Stimulated activated CD8-positive, alpha-beta memory T cell treated with anti-CD3 and anti-CD28 coated beads, Interleukin-7, amount 100 ng/mL, for 24 hours (primary cell): Measurements from ENCODE around the gene FAM13C.
"Not testable (repeated sequence)": the region's sequence is repeated elsewhere in the genome, so short reads cannot be mapped to it uniquely, and the experiment has no call there.

Experiments used
- DNase-seq: peaks from one replicate; pipeline ENCODE4 v3.0.0-alpha.2; 2020; ENCODE audit warnings: low read depth

FAM13C gene

DNA sequence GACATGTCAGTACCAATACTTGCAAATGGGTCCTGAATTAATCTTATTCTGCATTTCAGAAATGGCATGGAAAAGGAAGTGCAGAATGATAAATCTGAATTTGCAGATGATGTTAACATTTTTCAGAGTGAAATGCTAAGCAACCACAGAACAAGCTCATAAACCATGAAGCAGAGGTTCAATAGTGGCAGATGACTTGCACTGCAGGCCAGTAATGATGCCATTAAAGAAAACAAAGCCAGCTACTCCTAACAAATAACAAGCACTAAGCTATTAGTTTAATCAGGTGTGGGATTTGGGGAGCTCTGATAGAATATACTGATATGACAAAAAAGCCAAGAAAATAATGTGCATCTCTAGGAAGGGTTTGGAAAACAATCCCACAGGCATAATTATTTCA lies 85.4 kb downstream of the FAM13C start:
- DNase-seq = no peak

- DNase-seq = no peak
Measured at GRCh38 chr10:59276133-59276532, 86.2 kb downstream of the FAM13C start.

GRCh38 chr10:59273445-59273844 lies 88.9 kb downstream of the FAM13C start:
- DNase-seq = no peak

GRCh38 chr10:59272061-59272460 lies 90.3 kb downstream of the FAM13C start:
- DNase-seq = no peak

DNA sequence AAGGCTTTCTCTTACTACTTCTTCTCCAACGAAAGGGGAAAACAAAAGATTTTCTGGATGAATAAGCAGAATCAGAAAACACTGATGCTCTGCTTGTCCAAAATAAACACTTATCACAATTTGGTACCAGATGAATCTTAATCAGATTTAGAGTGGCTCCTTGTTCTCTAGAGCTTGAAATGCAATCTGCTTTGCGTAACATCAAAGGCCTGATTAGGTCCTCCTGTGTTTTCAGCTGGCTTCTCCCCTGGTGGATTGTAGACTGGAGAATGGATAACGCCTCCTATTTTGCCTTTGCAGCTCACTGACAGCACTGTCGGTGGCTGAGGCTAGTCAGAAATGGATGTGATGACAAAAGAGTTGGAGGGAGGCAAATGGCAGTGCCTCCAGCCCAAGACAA lies 91.2 kb downstream of the FAM13C start:
- DNase-seq = no peak

GRCh38 chr10:59270492-59270891 lies 91.9 kb downstream of the FAM13C start:
- no peak for DNase-seq

DNA sequence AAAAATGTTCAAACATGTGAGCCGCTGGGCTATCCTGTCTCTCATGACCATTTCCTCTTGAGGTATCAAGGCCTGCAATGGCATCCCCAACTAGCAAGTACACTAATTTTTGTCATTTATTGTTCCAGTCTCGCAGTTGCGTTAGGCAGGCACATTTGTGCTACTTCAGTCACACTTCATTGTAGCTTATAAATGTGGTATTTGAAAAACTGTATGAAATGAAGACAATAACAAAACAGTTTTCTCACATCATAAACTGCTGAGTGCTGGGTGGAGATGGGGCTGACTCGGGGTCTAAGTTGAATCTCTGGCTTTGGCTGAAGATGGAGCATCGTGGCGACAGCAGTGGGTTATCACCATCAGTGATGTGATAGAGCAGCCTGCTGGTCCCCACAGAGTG lies 92.7 kb downstream of the FAM13C start:
- DNase-seq = no peak

GRCh38 chr10:59268460-59268859 lies 93.9 kb downstream of the FAM13C start:
- DNase-seq = no peak

DNA sequence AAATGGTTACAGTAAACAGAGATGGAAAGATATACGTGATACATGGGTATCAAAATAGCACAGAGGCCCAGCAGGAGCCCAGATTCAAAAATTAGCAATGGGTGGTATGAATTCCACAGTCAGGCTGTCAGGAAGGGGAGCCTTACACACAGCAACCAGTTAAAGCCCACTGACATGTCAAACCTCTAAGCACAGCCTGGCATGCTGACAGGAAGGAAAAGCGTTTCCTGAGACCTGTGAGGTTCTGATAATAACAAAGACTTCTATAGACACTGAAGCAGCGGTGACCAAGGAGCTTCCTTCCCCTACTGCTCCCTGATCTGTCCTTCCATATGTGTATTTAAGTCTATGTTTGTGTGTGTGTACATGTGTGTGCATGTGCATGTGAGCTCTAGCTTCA lies 96.0 kb downstream of the FAM13C start:
- DNase-seq = no peak

GRCh38 chr10:59265141-59265540 lies 97.2 kb downstream of the FAM13C start:
- no peak for DNase-seq

GRCh38 chr10:59258890-59259289 lies 103.5 kb downstream of the FAM13C start:
- DNase-seq = no peak

DNA sequence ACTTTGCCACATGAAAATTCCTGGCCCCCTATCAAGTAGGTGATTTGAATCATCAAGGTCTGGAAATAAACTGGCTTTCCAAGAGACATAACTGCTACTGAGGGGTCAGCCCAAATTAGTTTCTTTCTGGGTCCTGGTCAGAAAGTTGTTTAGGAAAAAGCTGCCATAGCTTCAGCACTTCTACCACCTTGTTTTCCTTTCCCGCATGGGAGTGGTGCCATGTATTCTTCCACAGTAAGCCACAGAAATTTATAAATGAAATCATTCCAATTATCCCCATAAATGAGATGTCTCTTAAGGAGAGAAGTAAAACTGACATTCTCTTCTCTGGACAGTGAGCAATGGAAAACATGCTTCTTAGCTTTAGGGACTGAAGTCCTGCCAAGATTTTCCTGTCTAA lies 105.1 kb downstream of the FAM13C start:
- no peak for DNase-seq

DNA sequence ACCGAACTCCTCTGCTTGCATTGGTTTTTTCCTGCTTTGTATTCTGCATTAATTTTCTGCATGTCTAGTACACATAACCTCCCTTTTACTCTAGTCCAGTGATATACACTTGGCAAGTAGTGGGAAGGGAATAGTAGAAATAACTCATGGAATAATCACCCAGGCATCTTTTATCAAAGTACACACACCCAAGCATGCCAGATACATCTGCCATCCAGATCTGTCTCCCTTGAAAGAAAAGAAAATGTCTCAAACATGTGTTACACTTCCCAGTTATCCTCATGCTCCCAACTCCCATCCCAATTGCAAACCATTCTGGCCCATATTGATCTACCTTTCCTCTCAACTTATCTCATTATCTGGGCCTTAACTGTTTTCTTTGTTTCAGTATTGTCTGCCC lies 106.9 kb downstream of the FAM13C start:
- DNase-seq = no peak

GRCh38 chr10:59252491-59252890 lies 109.9 kb downstream of the FAM13C start:
- no peak for DNase-seq

DNA sequence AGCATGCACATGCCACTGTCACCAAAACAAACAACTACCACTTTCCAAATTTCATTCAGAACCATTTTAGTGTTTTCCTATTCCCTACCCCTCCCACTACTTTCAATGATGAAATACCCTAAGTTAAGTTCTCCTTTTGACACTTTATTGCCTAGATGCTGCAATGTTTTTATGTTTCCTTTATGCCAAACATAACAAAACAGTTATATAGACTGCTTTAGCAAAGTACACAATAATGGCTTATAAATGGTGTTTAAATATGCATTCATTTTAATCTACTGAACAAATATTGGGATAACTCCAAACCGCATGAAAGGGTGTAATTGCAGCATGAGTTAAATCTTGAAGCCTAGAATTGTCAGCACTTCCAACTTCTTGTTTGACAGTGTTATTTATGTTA lies 116.7 kb downstream of the FAM13C start:
- DNase-seq = no peak

- DNase-seq = no peak
Measured at GRCh38 chr10:59244871-59245270, 117.5 kb downstream of the FAM13C start.

- DNase-seq = no peak
Measured at GRCh38 chr10:59243611-59244195, 118.6 kb downstream of the FAM13C start.

DNA sequence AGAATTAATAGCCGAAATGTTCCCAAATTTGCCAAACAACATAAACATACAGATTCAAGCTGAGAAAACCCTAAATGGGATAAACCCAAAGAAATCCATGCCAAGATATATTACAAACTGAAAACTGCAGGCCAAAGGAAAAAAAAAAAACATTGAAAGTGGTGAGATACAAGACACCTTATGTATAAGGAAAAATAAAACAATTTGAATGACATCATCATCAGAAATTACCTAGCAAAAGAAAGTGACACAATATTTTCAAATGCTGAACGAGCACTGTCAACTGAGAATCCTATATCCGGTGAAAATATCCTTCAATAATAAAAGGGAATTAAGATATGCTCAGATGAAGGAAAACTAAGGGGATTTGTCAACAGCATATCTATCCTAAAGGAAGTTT lies 119.4 kb downstream of the FAM13C start:
- DNase-seq = no peak

GRCh38 chr10:59242057-59242456 lies 120.3 kb downstream of the FAM13C start:
- no peak for DNase-seq

- no peak for DNase-seq
Measured at GRCh38 chr10:59240582-59241183, 121.7 kb downstream of the FAM13C start.

DNA sequence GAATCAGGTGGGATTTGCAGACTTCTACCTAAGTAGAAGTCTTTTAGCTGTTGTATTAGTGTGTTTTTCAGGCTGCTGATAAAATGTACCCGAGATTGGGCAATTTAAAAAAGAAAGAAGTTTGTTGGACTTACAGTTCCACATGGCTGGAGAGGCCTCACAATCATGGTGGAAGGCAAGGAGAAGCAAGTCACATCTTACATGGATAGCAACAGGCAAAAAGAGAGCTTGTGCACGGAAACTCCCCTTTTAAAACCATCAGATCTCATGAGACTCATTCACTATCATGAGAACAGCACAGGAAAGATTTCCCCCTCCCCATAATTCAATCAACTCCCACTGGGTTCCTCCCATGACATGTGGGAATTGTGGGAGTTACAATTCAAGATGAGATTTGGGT lies 123.2 kb downstream of the FAM13C start:
- DNase-seq = not testable (repeated sequence)

- DNase-seq = no peak
Measured at GRCh38 chr10:59237775-59238174, 124.6 kb downstream of the FAM13C start.

DNA sequence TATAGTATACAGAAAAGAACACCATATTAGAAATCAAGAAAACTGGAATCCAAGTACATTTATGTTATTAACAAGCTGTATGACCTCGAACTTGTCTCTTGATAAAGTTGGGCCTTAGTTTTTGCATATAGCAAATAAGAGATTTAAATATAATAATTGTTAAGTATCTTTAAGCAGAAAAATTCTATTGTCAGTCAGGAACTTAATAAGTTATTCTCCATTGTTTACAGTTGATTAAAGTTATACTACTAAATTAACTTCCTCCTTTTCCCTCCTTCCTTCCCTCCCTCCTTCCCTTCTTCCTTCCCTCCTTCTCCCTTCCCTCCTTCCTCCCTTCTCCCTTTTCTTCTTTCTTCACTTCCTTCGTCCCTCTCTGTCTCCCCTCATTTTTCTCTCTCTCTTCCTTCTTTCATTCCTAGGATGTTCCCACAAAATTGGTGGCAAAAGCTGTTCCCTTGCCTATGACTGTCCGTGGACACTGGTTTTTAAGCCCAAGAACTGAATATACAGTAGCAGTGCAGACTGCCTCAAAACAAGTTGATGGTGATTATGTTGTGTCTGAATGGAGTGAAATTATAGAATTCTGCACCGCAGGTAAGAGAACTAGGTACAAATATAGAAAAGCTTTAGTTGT lies 126.2 kb downstream of the FAM13C start:
- DNase-seq = no peak
